ENCODE data around the gene PLCB4.

DNA sequence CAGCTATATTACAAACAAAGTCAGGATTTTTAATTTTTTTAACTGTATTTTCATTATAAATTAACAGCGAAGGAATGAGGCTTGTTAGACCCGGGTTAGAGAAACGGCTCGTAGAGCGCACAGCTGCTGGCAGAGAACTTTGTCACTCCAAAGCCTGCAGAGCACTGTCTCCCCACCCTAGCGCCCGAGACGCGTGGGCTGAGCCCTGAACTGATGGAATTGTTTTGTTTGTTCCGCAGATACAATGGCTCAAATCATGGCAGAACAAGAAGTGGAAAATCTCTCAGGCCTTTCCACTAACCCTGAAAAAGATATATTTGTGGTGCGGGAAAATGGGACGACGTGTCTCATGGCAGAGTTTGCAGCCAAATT is 446.3 kb downstream of the PLCB4 start:
- TF ChIP-seq, protein P1, sequence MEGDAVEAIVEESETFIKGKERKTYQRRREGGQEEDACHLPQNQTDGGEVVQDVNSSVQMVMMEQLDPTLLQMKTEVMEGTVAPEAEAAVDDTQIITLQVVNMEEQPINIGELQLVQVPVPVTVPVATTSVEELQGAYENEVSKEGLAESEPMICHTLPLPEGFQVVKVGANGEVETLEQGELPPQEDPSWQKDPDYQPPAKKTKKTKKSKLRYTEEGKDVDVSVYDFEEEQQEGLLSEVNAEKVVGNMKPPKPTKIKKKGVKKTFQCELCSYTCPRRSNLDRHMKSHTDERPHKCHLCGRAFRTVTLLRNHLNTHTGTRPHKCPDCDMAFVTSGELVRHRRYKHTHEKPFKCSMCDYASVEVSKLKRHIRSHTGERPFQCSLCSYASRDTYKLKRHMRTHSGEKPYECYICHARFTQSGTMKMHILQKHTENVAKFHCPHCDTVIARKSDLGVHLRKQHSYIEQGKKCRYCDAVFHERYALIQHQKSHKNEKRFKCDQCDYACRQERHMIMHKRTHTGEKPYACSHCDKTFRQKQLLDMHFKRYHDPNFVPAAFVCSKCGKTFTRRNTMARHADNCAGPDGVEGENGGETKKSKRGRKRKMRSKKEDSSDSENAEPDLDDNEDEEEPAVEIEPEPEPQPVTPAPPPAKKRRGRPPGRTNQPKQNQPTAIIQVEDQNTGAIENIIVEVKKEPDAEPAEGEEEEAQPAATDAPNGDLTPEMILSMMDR (conservative IDR thresholded peaks at IDR 0.05 in 1 of 2, IDR thresholded peaks at IDR 0.05 in 1 of 2; ENCODE audit: low read depth in 1 of 2, low read length in 2 of 2), result no peak
- no peak for TF ChIP-seq EZH2 (IDR thresholded peaks at IDR 0.05; ENCODE audit: low read length, missing control alignments)

Data from fibroblast of lung (primary cell).